D721Med (cell line): ENCODE measurements around the gene ALPK3.

Source experiments
- DNase-seq: peaks from one replicate; pipeline ENCODE4 v3.0.0; 2011; ENCODE audit warnings: low spot score; ENCODE audit not compliant: insufficient read length
- FAIRE-seq: peaks from 2 replicates; lab custom pipeline; 2011; peaks lifted over from hg19 to GRCh38; lab: Jason Lieb, UNC
- TF ChIP-seq, protein P1 (sequence below): IDR thresholded peaks from 2 replicates; pipeline ENCODE4 v1.5.1; 2012; ENCODE audit warnings: mild to moderate bottlenecking, control low read depth; ENCODE audit not compliant: insufficient read depth; ENCODE audit errors: missing control alignments

ALPK3 gene

DNA sequence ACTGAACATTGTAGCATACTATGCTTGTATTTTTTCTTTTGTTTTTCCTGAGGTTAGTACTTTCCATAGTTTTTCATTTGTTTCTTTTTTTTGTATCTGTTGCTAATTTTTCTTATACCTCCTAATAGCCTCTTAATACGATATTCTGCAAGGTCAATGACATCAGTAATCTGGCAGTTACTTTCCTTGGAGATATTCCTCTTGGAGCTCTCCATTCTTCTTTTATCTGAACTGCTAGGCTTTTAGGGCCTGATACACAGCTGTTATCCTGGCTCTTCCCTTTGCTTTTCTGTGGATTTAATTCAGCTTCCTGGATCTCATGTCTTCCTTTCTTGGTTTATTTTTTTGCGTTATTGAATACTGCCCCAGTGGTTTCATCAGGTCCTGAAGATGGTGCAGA, 12.9 kb downstream of the ALPK3 start:
- TF ChIP-seq, protein P1, sequence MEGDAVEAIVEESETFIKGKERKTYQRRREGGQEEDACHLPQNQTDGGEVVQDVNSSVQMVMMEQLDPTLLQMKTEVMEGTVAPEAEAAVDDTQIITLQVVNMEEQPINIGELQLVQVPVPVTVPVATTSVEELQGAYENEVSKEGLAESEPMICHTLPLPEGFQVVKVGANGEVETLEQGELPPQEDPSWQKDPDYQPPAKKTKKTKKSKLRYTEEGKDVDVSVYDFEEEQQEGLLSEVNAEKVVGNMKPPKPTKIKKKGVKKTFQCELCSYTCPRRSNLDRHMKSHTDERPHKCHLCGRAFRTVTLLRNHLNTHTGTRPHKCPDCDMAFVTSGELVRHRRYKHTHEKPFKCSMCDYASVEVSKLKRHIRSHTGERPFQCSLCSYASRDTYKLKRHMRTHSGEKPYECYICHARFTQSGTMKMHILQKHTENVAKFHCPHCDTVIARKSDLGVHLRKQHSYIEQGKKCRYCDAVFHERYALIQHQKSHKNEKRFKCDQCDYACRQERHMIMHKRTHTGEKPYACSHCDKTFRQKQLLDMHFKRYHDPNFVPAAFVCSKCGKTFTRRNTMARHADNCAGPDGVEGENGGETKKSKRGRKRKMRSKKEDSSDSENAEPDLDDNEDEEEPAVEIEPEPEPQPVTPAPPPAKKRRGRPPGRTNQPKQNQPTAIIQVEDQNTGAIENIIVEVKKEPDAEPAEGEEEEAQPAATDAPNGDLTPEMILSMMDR = no peak
- FAIRE-seq = no peak
- DNase-seq = no peak

DNA sequence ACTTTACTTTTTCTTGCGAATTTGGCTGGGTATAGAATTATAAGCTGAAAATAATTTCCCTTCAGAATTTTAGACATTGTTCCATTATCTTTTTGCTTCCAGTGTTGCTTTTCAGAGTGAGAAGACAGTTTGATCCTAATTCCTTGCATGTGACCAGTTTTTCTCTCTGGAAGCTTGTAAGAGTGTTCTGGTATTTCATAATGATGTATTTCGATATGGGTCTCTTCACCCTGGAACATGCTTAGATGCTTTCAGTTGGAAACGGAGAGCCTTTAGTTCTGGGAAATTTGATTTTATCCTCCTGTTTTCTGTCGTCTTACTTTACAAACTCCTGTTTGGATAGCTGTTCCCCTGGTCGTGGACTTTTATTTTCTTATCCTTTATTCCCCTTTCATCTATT, 13.9 kb downstream of the ALPK3 start:
- no peak for FAIRE-seq
- TF ChIP-seq, protein P1 = no peak
- DNase-seq = no peak

DNA sequence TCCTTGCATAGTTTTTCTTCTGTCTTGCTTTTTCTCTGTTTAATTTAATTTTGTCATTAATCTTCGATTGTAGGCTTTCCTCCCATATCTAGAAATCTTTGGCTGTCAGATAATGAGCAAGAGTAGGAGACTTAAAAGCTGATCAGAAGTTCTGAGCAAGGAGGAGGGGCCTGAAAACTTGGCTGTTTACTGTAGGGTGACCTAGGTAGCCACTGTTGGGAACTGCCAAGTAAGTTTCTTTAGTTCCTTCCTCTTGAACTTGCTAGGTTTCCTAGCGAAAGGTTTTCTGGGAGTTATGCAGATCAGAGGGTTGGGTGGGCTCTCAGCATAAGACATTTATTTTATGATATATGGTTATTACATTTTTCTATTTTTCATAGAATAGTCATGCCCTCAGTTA, 14.5 kb downstream of the ALPK3 start:
- DNase-seq = no peak

DNA sequence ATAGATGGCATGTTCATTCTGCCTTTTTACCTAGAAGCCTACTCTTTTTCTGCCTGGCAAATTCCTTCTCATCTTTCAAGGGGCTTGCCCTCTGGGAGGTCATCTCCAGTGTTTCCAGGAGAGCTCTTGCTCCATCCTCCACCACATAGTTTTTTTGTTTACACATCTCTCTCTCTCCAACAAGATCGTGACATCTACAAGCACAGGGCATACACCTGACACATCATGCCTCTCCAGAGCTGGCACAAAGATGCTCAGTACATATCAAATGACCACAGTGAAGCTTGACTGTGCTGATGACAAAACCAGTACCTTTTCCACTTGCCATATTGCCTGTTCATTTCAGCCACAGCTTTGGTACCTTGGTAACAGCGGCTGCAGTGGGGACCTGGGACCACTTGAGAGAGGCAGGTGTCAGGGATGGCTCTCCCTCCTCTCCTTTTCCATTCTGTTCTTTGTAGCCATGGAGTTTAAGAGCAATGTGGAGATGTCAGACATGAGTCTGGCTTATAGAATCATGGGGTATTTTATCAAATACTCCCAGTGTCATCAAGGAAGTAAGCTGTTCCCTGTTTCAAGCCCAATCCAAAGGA, 15.4 kb downstream of the ALPK3 start:
- DNase-seq (no peak), FAIRE-seq (no peak)
- TF ChIP-seq, protein P1 = no peak

More for the DNA sequence above, 14.5 kb downstream of the ALPK3 start:
- TF ChIP-seq, protein P1 = no peak
- FAIRE-seq = no peak

DNA sequence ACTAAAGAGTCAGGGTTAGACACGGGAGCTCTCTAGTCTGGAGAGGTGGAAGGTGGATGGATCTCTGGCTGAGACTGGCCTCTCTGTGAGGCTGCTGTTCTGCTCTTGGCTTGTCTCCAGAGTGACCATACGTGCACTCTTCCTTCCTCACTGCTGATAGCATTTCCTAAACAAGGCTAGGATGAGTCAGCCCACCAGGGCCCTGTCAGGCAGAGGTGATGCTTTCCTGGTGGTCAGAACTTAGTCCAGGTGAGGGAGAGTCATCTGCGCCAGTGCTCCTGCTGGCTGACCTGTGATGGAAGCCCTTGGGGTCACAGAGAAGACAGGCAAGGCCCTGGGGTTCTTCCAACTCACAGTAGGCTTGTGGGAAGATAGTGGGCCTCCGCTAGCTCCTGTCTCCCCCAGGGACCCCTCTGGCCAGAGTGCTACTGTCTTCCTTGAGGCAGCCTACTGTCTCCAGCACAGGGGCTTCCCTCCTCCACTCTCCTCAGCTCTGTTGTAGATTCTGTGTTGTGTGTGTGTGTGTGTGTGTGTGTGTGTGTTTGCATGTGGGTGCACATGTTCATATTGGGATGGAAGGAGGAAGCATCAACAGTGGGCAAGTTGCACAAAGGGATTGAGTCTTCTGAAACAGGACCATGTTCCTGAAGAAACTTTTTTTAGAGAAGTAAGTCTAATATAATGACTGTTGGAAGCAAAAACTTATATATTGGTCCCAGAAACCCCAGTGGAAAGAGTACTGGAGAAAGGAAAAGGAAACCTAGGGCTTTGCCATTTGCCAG, 16.5 kb downstream of the ALPK3 start:
- DNase-seq (no peak), FAIRE-seq (no peak)
- TF ChIP-seq, protein P1 = no peak

DNA sequence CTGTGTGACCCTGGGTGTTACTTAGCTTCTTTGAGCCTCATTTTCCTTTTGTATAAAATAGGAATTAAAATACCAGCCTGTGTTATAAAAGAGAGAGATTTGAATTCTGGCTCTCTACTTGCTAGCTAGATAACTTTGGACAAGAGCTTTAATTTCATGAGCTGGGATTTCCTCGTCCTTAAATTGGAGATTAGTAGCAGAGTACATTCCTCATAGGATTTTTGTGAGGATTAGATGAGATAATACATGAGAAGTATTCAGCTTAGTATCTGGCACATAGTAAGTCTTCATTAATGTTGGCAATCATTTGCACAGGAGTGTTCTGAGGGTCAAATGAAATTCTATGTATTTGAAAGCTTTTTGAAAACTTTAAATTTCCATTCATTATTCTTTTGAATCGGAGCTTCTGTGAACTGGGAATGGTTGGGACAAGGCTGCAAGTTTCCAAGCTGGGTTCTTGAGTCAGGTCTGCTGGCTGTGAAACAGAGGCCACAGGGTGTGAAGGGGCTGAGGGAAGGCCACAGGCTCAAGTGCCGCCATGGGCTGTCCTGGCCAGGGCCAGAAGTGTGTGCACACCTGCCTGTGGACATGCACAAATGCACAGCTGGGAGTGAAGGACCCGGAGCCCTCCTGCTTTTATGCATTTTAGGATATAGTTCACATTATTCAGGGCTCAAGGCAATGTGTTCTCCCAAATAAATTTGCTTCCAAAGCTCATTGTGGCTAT, 17.2 kb downstream of the ALPK3 start:
- DNase-seq (no peak), FAIRE-seq (no peak)
- TF ChIP-seq, protein P1 = no peak
